GM21529 (cell line): Measurements from ENCODE around the gene S100A4.

ENCODE experiments used
- ATAC-seq: cut with Tn5 transposase; IDR thresholded peaks from one replicate; pipeline ENCODE4 v1.9.1; 2021; ENCODE audit not compliant: unreplicated experiment

The S100A4 gene

DNA sequence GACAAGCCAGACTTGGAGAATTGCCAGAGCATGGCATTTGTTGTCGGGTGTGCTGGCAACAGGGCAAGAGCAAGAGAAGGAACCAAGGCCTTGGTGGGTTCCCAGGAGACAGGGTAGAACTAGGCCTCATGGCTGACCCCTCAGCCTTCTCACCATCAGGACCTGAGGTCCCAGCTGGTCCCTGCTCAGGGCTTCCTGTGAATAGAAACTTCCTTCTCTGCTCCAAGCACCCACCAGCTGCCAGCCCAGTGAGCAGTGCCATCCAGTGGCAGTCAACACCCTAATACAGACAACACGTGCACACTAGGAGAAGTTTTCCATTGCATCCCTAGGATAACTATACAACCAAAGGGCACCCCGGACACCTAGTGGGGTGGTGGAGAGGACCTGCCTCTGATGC is 32.6 kb downstream of the S100A4 start:
- no peak for ATAC-seq

DNA sequence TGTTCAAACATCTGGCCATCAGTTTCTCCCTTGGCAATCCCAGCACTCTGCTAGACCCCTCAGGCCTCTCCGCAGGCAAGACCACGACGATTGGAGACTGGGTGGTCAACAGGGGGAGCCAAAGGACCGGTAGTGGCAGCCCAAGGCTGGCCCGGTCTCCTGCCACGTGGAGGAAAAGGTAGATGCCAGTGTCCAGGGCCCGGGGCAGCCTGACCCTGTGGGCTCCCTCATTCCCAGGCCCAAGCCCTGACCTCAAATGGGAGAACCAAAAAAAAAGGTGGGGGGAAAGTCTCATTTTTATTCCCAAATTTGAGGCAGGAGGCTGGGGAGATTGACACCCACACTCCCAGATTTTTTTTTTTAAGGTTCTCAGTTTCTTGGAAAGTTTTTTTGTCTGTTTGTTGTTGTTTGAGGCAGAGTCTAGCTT is 34.6 kb downstream of the S100A4 start:
- peak; percentile 64 for ATAC-seq

GRCh38 chr1:153509729-153510354 is 35.8 kb downstream of the S100A4 start:
- no peak for ATAC-seq

GRCh38 chr1:153509036-153509435 is 36.6 kb downstream of the S100A4 start:
- ATAC-seq, result no peak

- ATAC-seq, result no peak
These were observed 37.6 kb downstream of the S100A4 start for GRCh38 chr1:153507926-153508583.

DNA sequence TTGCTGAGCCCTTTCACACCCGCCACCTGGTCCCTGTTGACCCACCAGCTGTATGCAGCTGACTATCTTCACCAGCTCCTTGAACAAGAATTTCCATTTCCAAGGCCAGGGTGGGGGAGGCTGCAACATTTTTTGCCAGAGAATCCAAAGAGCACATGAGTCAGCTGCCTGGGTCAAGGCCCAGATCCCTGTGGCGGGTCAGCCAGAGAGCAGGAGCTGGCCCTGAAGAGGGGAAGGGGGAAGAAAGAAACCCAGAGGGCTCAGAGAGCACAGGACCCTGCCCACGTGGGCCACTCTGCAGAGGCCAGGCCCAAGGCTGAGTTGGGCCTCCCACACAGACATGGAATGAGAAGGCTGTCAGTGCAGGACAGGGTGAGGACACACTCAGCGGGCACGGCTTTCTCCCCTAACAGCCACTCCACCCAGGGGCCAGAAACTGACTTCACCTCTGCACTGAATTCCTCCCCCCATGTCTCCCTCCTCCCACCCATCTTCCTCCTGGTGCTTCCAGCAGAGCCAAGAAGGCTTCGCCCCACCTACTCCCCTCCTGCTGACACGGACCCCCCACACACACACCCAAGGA is 38.7 kb downstream of the S100A4 start:
- no peak for ATAC-seq

GRCh38 chr1:153506386-153506785 is 39.2 kb downstream of the S100A4 start:
- no peak for ATAC-seq

- no peak for ATAC-seq
These were observed 40.0 kb downstream of the S100A4 start for GRCh38 chr1:153505576-153505975.

GRCh38 chr1:153503766-153504165 is 41.8 kb downstream of the S100A4 start:
- no peak for ATAC-seq

DNA sequence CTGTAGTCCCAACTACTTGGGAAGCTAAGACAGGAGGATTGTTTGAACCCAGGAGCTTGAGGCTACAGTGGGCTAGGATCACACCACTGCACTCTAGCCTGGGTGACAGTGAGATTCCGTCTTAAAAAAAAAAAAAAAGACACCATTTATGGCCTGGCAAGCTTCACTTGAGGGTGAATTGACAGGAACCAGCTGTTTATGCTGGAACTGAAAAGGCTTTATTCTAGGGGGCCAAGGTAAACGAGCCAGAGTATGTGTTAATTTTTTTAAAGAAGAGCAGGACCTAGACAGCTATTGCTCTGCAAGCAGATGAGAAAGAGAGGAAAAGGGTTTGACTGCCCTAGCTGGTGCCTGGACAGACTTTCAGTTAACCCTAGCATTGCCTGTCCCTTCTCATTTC is 46.9 kb downstream of the S100A4 start:
- no peak for ATAC-seq

DNA sequence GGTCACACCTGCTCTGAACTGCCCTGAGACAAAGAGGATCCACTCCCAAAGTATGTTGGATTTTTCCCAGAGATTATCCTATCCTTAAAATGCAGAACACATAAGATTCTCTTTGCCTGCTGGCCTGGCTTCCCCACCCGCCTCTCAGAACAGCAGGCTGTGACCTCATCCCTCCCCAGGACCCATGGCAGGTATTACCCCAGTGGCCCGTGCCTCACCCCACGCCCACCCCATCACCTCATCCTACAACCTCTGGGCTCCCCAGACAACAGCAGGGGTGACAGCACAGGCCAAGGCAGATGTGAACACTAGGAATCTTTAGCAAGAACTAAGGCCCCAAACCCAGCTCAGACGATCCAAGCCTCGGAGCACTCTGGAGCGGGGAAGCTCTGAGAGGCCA is 50.1 kb downstream of the S100A4 start:
- ATAC-seq, result no peak

- no peak for ATAC-seq
These were observed 50.5 kb downstream of the S100A4 start for GRCh38 chr1:153494976-153495535.
